Hematopoietic multipotent progenitor cell treated with erythropoietin and hydrocortisone succinate and interleukin-3 and kit ligand, for 17 days (in vitro differentiated cells): ENCODE measurements around the gene TDRD10.
A peak's percentile ranks its signal among the peaks of the same experiment; 100 is the strongest.

Source experiments
- DNase-seq: peaks from one replicate; pipeline ENCODE4 v3.0.0-alpha.2; 2015; ENCODE audit warnings: low spot score

The TDRD10 gene

GRCh38 chr1:154553056-154554030 lies 51.3 kb downstream of the TDRD10 start:
- no peak for DNase-seq

DNA sequence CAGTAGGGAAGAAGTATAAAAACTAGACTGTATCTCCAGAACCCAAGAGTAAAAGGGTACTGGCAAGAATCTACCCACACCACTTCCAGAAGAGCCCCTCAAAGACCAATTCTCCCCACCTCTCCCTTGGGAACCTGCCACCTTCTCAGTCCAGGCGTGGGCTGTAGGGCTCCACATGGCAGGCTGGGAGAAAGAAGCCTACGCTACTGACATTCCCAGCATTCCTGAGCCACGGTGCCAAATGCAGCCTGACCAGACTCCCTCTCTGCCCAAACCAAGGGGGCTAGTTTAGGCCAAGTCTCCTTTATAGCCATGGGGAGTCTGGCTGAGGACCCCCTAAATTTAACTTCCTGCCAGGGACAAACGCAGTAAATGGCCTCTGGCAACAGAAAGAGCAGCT lies 54.4 kb downstream of the TDRD10 start:
- no peak for DNase-seq

DNA sequence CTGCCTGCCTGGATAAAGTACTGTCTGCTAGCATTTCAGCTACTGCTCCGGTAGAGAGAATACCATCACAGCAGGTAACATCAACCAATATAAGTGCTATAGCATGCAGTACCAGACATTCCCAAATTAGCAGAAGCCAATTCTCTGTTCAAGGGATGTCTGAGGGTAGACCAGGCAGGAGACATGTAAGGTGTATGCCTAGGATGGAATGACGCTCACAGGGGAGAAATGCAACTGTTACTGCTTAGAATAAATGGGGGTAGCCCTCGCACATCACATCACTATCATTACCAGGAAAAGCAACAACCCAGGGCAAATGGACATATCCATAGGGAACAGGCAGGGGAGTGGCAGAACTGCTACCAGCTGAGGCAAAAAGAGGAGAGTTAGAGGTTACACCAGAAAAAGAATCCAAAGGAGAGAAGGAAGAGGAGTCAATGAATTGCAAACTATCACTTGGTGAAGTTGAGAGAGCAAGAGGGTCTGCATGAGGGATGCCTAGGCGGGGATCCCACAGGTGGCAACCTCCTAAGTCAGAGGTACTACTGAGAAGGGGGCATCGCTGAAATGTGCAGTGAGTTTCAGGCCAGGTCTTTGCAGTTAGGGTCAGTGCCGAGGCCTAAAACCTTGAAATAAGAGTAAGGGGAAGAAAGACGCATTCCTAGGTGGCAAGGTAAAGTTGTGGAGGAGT lies 55.4 kb downstream of the TDRD10 start:
- DNase-seq = peak; percentile 15

GRCh38 chr1:154557939-154558719 lies 56.1 kb downstream of the TDRD10 start, which contains the start of gene UBE2Q1:
UBE2Q1 (minus strand) TSS chr1:154558662; CDS start chr1:154558553, 109 bp downstream.
- DNase-seq = peak; percentile 40

DNA sequence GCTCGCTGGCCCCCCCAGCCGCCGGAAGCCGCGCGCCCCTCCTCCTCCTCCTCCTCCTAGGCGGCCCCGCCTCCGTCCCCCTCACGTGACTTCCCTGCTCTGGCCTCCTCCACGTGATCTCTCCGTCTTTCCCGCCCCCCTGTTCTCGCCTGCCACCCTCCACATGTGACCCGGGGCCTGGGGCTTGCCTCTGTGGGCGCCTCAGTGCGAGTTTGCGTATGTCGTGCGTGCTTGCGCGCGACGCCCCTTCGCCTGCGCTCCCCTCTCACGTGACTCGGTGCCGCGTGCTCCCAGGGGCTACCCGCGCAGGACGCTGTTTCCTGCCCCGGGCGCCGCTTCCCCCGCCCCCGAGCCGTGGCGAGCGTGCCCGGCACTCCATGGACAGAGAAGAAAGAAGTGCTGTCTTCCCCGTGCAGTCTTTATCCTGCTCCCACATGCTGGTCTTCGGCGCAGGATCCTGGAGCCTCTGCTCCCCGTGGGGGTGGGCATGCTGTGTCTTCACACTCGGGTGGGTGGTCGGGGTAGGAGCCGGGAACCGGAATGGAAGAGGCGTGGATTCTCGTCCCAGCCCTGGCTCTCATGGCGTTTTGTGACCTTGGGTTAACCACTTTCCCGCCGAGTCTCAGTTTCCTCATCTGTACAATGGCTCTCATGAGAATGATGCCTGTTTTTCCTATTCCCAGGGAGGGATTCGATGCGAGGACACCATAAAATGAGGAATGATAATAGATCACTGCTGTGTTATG lies 56.9 kb downstream of the TDRD10 start:
- peak; percentile 91 for DNase-seq

- peak; percentile 91 for DNase-seq
Observed at GRCh38 chr1:154559466-154560044, 57.5 kb downstream of the TDRD10 start.

- no peak for DNase-seq
Observed at GRCh38 chr1:154565876-154566275, 63.9 kb downstream of the TDRD10 start.

DNA sequence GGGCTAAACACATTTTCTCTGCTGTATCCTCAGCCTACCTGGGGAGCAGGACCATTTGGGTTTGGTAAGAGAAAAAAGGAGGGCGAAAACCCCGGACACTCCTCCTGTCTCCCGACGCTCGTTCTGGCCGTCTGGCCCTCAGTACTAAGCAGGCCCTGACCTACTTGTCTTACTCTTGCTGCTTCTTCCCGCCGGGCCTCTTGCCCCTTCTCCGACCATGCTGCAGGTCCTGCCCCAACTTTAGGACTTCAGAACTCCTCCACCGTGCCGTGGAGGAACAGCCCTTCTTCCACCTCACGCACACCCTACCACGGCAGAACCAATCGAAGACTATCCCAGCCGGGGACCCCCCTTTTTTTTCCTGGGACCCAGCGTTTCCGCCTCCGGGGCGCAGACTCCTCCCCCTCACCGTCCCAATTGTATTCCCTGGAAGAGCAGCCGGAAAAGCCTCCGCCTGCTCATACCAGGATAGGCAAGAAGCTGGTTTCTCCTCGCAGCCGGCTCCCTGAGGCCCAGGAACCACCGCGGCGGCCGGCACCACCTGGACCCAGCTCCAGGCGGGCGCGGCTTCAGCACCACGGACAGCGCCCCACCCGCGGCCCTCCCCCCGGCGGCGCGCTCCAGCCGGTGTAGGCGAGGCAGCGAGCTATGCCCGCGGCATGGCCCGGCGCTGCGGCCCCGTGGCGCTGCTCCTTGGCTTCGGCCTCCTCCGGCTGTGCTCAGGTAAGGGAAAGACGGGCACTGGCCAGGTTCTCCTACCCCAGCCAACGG lies 65.6 kb downstream of the TDRD10 start, which contains the start of gene CHRNB2:
CHRNB2 (plus strand) TSS at position 393 of the 771 bp plus-strand sequence; CDS start at position 660, 267 bp downstream.
- DNase-seq = peak; percentile 37

- DNase-seq = no peak
Observed at GRCh38 chr1:154568157-154568815, 66.3 kb downstream of the TDRD10 start.

- DNase-seq = no peak
Observed at GRCh38 chr1:154571244-154571963, 69.4 kb downstream of the TDRD10 start.

- no peak for DNase-seq
Observed at GRCh38 chr1:154571964-154572288, 69.9 kb downstream of the TDRD10 start.

DNA sequence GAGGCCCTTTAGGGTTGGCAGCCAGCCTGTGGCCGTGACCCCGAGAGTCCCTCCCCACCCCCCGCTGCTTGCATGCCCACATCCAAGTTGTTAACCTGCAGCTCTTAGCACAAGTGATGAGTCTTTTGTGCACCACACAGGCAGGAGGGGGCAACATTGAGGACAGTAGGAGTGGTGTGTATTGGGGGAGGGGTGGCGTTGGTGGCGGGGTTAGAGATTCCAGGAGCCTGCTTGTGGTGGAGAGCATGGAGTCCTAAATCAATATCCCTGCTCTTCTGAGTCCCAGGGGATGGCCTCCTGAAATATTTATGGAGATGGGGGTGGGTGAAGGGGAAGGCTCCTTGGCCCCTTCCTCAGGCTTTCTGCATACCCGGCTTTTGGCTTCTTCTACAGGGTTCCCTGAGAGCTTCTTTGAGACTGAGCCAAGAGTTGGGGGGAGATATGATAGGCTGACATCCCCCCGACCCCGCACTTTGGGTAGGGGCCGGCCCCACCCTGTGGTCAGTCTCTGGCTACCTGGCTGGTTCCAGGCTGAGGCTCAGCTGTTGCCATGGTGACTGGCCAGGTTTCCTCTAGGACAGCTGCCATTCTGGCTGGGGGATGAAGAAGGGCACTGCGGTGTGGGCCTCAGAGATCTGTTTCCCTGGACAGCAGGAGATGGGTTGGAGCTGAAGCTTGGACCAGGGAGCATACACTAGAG lies 70.6 kb downstream of the TDRD10 start:
- no peak for DNase-seq

- DNase-seq = no peak
Observed at GRCh38 chr1:154573168-154573510, 71.1 kb downstream of the TDRD10 start.

DNA sequence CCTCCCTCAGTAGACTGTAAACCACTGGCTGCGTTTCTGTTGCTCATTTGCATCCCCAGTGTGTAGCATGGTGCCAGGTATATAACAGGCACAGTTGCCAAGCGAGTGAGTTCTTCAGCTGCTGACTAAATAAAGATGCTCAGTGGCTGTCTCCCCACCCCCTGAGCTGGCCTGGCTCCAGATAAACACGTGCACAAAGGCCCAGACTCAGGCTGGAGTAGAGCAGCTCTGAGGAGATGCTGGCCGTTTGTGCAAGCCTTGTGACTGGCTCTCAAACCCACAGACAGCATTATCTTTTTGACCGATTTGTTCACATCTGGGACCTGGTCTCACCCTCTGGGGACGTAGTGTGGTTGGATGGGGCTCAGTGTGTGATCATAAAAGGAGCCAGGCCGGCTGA lies 72.7 kb downstream of the TDRD10 start:
- no peak for DNase-seq

- DNase-seq = no peak
Observed at GRCh38 chr1:154575147-154575927, 73.3 kb downstream of the TDRD10 start.

DNA sequence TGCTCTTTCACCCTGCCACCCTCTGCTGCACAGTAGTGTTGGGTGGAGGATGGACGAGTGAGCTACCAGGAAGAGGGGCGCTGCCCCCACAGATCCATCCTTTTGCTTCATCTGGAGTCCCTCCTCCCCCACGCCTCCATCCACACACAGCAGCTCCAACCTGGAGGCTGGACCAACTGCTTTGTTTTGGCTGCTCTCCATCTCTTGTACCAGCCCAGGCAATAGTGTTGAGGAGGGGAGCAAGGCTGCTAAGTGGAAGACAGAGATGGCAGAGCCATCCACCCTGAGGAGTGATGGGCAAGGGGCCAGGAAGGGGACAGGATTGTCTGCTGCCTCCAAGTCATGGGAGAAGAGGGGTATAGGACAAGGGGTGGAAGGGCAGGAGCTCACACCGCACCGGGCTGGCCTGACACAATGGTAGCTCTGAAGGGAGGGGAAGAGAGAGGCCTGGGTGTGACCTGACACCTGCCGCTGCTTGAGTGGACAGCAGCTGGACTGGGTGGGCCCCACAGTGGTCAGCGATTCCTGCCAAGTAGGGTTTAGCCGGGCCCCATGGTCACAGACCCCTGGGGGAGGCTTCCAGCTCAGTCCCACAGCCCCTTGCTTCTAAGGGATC lies 74.0 kb downstream of the TDRD10 start:
- DNase-seq = no peak

DNA sequence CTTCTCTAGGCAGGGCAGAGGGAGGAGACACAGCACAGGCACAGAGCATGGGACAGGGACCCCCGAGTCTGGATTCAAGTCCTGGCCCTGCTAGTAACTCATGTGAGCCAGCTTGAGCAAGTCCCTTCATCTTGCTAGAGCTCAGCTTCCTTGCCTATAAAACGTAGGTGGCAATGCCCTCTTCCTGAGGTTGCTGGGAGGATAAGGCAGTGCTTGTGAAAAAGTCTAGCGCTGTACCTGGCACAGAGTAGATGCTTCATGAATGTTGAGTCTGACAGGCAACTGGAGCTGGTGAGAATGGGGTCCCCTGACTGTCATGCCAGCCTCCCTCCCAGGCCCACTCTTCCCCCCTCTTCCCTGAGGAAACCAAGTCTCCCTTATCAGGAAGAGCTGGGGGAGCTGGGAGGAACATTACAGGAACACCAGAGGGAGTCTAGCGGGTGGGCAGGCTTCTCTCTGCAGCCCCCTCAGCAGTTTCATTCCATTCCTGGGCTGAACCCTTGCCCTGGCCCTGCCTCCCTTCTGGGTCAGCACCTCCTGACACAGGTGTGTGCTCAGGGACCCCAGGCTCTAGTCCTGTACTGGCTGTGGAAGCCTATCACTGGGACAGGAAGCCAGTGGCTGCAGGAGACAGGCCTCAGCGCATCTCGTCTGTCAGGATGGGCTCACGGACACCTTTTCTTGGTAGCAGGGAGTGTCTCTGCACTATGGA lies 75.5 kb downstream of the TDRD10 start:
- no peak for DNase-seq
